ENCODE measurements around the gene TTLL5. TPM values are rescaled to one million over a fixed set of nuclear protein-coding genes. Genes with fewer than 3 reads are reported as not detected.

TTLL5 gene
- total and polyA plus RNA-seq, 10 of the 15 experiments (the other 5 are each of a cell fraction or from before 2014, with no cell fraction given): 3.2 to 25.9 (median 13.8) TPM

- Histone ChIP-seq H3K36me3 (ENCODE audit: control insufficient read depth in 2 of 2, insufficient read depth in 2 of 2, low read length in 1 of 2) (peaks cover 0 to 5% of the 10 kb centered on the region in 2 experiments; a peak in 3 of 4 replicates), H3K9me3 (replicated peaks; ENCODE audit: control insufficient read depth, insufficient read depth, low read length) (no peaks in the 10 kb centered on the region), H3K4me1 (ENCODE audit: control insufficient read depth, insufficient read depth, low read length) (no peaks in the 10 kb centered on the region), H3K79me2 (ENCODE audit: control insufficient read depth, insufficient read depth, low read length) (no peaks in the 10 kb centered on the region), H3K27me3 (replicated peaks in 1 of 2; ENCODE audit: control insufficient read depth in 2 of 2, insufficient read depth in 2 of 2, low read length in 1 of 2) (no peaks in the 10 kb centered on the region), H3K27ac (ENCODE audit: control insufficient read depth, insufficient read depth) (no peak overlapping the region), H3K4me3 (no peak overlapping the region), H4K20me1 (ENCODE audit: control insufficient read depth, insufficient read depth) (no peaks in the 10 kb centered on the region), H3K4me2 (ENCODE audit: control insufficient read depth, insufficient read depth) (no peak overlapping the region), H3K9ac (ENCODE audit: control insufficient read depth, insufficient read depth, low read length) (no peak overlapping the region), H2AFZ (ENCODE audit: control insufficient read depth, low read depth, low read length) (no peak overlapping the region)
- CTCF ChIA-PET: interaction anchor here (1.1 to 1.2 kb wide), 2 partner anchors 9 to 207 kb away, joined by 3 to 4 read pairs; no protein-coding TSS in a partner anchor
- DNase-seq (ENCODE audit: low read depth, low spot score) (no peak), ATAC-seq (no peak), FAIRE-seq (no peak)
- 92% methylated on average over 6 of the region's 6 CpGs for WGBS (ENCODE audit: insufficient coverage, insufficient replicate concordance, low lambda C conversion rate, missing lambda C conversion rate)
- in situ Hi-C loops (cut with MboI) (no loop called here), intact Hi-C loops (cut with micrococcal nuclease; ENCODE audit: unreplicated experiment) (no loop called here)
- BruUV-seq (replicated peaks): no TSS peak
- POLR2A ChIA-PET: no interaction called here
- TF ChIP-seq MEF2B (IDR thresholded peaks at IDR 0.05; ENCODE audit: partially characterized antibody, poor library complexity, severe bottlenecking) (no peak), CBX3 (IDR thresholded peaks at IDR 0.05; ENCODE audit: borderline replicate concordance, low read depth) (no peak), CEBPZ (IDR thresholded peaks at IDR 0.05; ENCODE audit: low read depth, low read length) (no peak), NFXL1 (IDR thresholded peaks at IDR 0.05; ENCODE audit: borderline replicate concordance) (no peak), SP1 (IDR thresholded peaks at IDR 0.05; ENCODE audit: low read depth, low read length) (no peak), BCLAF1 (IDR thresholded peaks at IDR 0.05) (no peak)
- RAD21 ChIA-PET (ENCODE audit: unreplicated experiment): no interaction called here
- SMC1A ChIA-PET (ENCODE audit: uncharacterized antibody, unreplicated experiment): no interaction called here
Observed at GRCh38 chr14:75700295-75700694, 39.2 kb downstream of the TTLL5 start.
